Karpas-422 (cell line): ENCODE measurements around the gene LPCAT1. TPM values are rescaled to one million over a fixed set of nuclear protein-coding genes. Genes with fewer than 3 reads are reported as not detected.

Experiments
- DNase-seq: peaks from one replicate; pipeline ENCODE4 v3.0.0-alpha.2; 2015
- H2AFZ ChIP-seq: fragments of 200-600 bp; sonication (generic); 2 replicates; pipeline ENCODE4 v1.6.1; 2014; ENCODE audit warnings: antibody characterized with exemption, low read length, mixed read lengths
- H3K27ac ChIP-seq: fragments of 200-600 bp; sonication (generic); 2 replicates; pipeline ENCODE4 v1.5.1; 2014; ENCODE audit warnings: mild to moderate bottlenecking, low read length, moderate library complexity
- H3K27me3 ChIP-seq: fragments of 200-600 bp; sonication (generic); 2 replicates; pipeline ENCODE4 v1.6.1; 2014; ENCODE audit warnings: low read length, mixed read lengths
- H3K36me3 ChIP-seq: fragments of 200-600 bp; sonication (generic); 2 replicates; pipeline ENCODE4 v1.6.1; 2014; ENCODE audit warnings: low read length, mixed read lengths; ENCODE audit not compliant: insufficient read depth
- H3K4me1 ChIP-seq: fragments of 200-600 bp; sonication (generic); 2 replicates; pipeline ENCODE4 v1.6.1; 2014; ENCODE audit warnings: mild to moderate bottlenecking, low read length, mixed read lengths
- H3K4me2 ChIP-seq: fragments of 200-600 bp; sonication (generic); 2 replicates; pipeline ENCODE4 v1.6.1; 2014; ENCODE audit warnings: low read length, low read depth, mild to moderate bottlenecking; ENCODE audit not compliant: poor library complexity, severe bottlenecking
- H3K4me3 ChIP-seq: fragments of 200-600 bp; sonication (generic); 2 replicates; pipeline ENCODE4 v1.5.1; 2014; ENCODE audit warnings: mild to moderate bottlenecking, antibody characterized with exemption, low read length, mixed read lengths
- H3K79me2 ChIP-seq: fragments of 200-600 bp; sonication (generic); 2 replicates; pipeline ENCODE4 v1.6.1; 2014; ENCODE audit warnings: mild to moderate bottlenecking, low read length, mixed read lengths
- H3K9ac ChIP-seq: fragments of 200-600 bp; sonication (generic); 2 replicates; pipeline ENCODE4 v1.6.0; 2014; ENCODE audit warnings: low read length
- H3K9me2 ChIP-seq: fragments of 200-600 bp; sonication (generic), shearing (Covaris generic); replicated peaks from 2 replicates; pipeline ENCODE4 v1.6.0; 2014; ENCODE audit warnings: mild to moderate bottlenecking, low read length, moderate library complexity; ENCODE audit not compliant: insufficient read depth
- H3K9me3 ChIP-seq: fragments of 300-700, 200-600 bp; sonication (generic); 2 replicates; pipeline ENCODE4 v1.6.1; 2014; ENCODE audit warnings: low read length, mixed read lengths
- H4K20me1 ChIP-seq: fragments of 200-600 bp; sonication (generic); 2 replicates; pipeline ENCODE4 v1.6.1; 2014; ENCODE audit warnings: mild to moderate bottlenecking, antibody characterized with exemption, low read length, low read depth; ENCODE audit not compliant: insufficient read depth
- total RNA-seq: library from RNA; depleted of rRNA; stranded (reverse); fragments of >200 nt; shearing (Covaris generic); gene quantifications from 2 replicates; pipeline ENCODE4 v1.2.3, GENCODE V29; 2014; ENCODE audit warnings: low replicate concordance

The LPCAT1 gene
- total RNA-seq, 1 experiment from 2014 or later = 115 TPM

DNA sequence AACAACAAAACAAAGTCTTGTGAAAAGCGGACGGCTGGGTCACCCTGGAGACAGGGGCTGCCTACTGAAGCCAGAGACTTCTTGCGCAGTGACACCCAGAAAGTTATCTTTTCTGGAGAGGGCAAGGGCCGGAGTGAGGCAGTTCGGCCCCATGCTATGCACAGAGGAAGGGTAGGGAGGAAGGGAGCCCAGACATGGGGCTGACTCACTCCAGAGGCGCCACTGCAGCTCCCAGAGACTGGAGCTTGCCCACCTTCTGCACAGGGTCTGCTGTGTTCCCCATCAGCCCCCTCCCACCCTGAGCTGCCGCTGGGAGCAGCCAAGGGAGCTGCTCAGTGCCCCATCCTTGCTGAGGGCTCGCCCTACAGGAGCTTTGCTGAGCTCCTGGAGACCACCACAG is 91.9 kb downstream of the LPCAT1 start:
- Histone ChIP-seq H3K27me3 (no peaks in the 10 kb centered on the region), H3K9me3 (peaks cover 9% of the 10 kb centered on the region; the same call in 1 of the 2 replicates), H2AFZ (no peak overlapping the region), H3K4me1 (no peaks in the 10 kb centered on the region), H3K4me2 (no peak overlapping the region), H4K20me1 (no peaks in the 10 kb centered on the region), H3K9ac (no peak overlapping the region), H3K27ac (no peak overlapping the region), H3K79me2 (no peaks in the 10 kb centered on the region), H3K9me2 (no peaks in the 10 kb centered on the region), H3K4me3 (no peak overlapping the region), H3K36me3 (no peaks in the 10 kb centered on the region)
- DNase-seq = no peak

DNA sequence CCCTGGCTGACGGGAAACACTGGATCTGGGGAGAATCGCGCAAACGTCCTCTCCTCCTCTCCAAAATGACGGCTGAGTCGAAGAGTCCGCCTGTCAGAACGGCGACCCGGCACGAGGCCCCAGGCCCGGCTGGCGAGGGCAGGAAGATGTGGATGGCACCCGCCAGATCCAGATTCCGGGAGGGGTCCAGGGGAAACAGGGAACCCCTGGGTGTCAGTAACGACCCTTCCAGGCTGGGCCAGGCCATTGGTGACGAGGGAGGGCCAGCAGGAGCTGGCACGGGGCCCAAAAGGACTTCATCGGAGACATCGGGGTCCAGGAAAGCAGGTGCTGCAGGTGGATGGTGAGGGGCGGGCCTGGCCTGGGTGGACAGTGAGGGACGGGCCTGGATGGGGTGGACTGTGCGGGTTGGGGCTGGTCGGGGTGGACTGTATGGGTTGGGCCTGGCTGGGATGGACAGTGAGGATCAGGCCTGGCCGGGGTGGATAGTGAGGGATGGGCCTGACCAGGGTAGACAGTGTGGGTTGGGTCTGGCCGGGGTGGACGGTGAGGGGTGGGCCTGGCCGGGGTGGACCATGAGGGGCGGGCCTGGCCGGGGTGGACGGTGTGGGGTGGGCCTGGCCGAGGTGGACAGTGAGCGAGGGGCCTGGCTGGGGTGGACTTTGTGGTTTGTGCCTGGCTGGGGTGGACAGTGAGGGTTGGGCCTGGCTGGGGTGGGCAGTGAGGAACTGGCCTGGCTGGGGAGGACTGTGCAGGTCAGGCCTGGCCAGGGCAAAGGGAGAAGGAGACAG is 92.5 kb downstream of the LPCAT1 start:
- DNase-seq = no peak
- H3K4me3 ChIP-seq = no peak overlapping the region
- no peaks in the 10 kb centered on the region for H3K79me2 ChIP-seq
- no peaks in the 10 kb centered on the region for H3K4me1 ChIP-seq
- H3K9ac ChIP-seq = no peak overlapping the region
- H2AFZ ChIP-seq = no peak overlapping the region
- no peaks in the 10 kb centered on the region for H3K9me2 ChIP-seq
- no peak overlapping the region for H3K27ac ChIP-seq
- no peaks in the 10 kb centered on the region for H3K36me3 ChIP-seq
- no peak overlapping the region for H3K4me2 ChIP-seq
- no peaks in the 10 kb centered on the region for H4K20me1 ChIP-seq
- H3K9me3 ChIP-seq = peaks cover 9% of the 10 kb centered on the region; the same call in 1 of the 2 replicates
- H3K27me3 ChIP-seq = no peaks in the 10 kb centered on the region

DNA sequence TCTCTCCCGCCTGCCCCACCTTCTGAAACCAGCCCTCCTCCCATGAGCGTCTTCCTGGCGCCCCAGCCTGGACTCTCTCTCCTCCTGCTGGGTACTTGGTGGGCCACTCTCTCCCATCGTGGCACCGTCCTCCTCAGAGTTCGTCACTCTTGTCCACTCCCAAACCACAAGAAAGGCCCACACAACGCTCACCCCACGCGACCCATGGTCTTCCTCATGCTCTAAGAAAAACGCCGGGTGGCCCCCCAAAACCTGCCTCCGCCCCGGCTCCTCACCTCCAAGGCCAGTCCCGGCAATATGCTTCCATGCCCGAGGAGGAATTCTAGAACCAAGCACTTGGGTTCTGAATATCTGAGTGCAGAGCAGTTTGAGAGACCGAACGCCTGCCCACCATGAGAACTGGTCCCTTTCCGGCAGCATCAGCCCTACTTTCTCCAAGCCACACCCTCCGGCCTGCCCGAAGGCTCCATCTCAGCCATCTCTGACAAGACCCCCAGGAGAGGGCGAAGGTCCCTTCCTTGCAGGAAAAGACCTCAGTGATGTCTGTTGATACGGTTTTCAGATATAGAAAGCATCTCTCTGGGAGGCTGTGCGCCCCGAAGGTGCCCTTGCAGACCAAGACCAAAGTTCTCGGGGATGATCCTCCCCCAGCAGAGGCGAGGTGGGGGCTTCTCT is 93.5 kb downstream of the LPCAT1 start:
- Histone ChIP-seq H4K20me1 (no peaks in the 10 kb centered on the region), H2AFZ (no peak overlapping the region), H3K36me3 (no peaks in the 10 kb centered on the region), H3K9me2 (no peaks in the 10 kb centered on the region), H3K27me3 (no peaks in the 10 kb centered on the region), H3K9me3 (peaks cover 9% of the 10 kb centered on the region; the same call in 1 of the 2 replicates), H3K4me3 (no peak overlapping the region), H3K4me1 (no peaks in the 10 kb centered on the region), H3K4me2 (no peak overlapping the region), H3K79me2 (no peaks in the 10 kb centered on the region), H3K9ac (no peak overlapping the region), H3K27ac (no peak overlapping the region)
- DNase-seq = no peak

DNA sequence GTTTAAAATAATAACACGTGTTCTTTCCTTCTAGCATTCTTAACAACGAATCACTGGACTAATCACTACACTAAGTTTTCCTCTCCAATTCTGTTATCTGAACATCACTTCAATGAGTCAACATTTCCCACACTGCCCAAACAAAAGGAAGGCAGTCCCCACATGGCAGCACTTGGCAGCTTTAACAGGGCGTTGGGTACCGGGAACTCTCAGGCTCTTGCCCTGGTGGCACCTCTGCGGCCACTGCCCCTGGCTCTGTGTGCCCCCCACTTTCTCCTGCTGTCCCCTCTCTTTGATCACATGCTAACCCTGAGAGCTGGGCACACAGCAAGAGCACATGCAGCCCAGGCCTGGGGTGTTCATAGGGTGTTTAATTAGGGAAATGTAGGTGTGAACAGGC is 94.3 kb downstream of the LPCAT1 start:
- Histone ChIP-seq H3K9me2 (no peaks in the 10 kb centered on the region), H3K9ac (no peak overlapping the region), H3K4me3 (no peak overlapping the region), H3K27ac (no peak overlapping the region), H3K4me2 (no peak overlapping the region), H3K9me3 (peaks cover 9% of the 10 kb centered on the region; the same call in 1 of the 2 replicates), H4K20me1 (no peaks in the 10 kb centered on the region), H2AFZ (no peak overlapping the region), H3K27me3 (no peaks in the 10 kb centered on the region), H3K4me1 (no peaks in the 10 kb centered on the region), H3K79me2 (no peaks in the 10 kb centered on the region), H3K36me3 (no peaks in the 10 kb centered on the region)
- no peak for DNase-seq

DNA sequence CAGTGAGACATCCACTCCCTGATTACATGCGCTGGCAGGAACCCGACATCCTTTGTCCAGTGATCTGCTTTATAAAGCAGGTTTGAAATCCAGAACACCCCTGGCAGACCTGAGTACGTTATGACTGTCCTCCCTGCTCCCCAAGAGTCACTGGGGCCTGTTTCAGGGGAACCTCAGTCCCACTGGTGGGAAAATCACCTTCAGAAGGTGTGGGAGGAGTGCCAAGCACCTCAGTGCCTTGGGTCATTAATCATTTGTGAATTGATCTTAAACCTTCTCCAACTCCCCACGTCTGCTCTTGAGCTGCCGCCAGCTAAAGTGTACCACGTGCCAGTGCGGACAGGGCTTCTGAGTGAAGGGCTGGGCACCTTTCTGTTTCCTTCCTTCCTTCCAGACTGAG is 94.7 kb downstream of the LPCAT1 start:
- H3K27ac ChIP-seq = no peak overlapping the region
- no peaks in the 10 kb centered on the region for H3K27me3 ChIP-seq
- H4K20me1 ChIP-seq = no peaks in the 10 kb centered on the region
- H3K9me2 ChIP-seq = no peaks in the 10 kb centered on the region
- no peaks in the 10 kb centered on the region for H3K79me2 ChIP-seq
- no peak overlapping the region for H3K4me2 ChIP-seq
- no peak for DNase-seq
- H3K4me1 ChIP-seq = no peaks in the 10 kb centered on the region
- H3K36me3 ChIP-seq = no peaks in the 10 kb centered on the region
- peaks cover 9% of the 10 kb centered on the region; the same call in 1 of the 2 replicates for H3K9me3 ChIP-seq
- no peak overlapping the region for H3K9ac ChIP-seq
- H3K4me3 ChIP-seq = no peak overlapping the region
- H2AFZ ChIP-seq = no peak overlapping the region

DNA sequence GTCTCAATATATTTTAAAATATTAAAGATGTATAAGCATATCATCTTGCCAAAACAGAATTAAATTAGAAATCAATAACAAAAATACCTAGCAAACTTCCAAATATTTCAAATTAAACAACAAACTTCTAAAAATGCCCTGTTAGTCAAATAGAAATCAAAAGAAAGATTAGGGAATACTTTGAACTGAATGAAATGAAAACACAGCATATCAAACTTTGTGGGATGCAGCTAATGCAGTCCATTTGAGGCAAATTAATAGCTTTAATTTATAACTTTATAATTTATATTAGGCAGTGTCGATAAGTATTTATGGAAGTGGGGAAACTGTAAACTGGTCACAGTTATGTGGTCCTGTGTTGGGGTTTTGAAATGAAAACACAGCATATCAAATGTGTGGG is 95.7 kb downstream of the LPCAT1 start:
- Histone ChIP-seq H3K4me3 (no peak overlapping the region), H3K4me2 (no peak overlapping the region), H3K9ac (no peak overlapping the region), H3K9me2 (no peaks in the 10 kb centered on the region), H4K20me1 (no peaks in the 10 kb centered on the region), H3K36me3 (no peaks in the 10 kb centered on the region), H3K9me3 (peaks cover 9% of the 10 kb centered on the region; the same call in 1 of the 2 replicates), H3K4me1 (no peaks in the 10 kb centered on the region), H3K79me2 (no peaks in the 10 kb centered on the region), H2AFZ (no peak overlapping the region), H3K27me3 (no peaks in the 10 kb centered on the region), H3K27ac (no peak overlapping the region)
- no peak for DNase-seq

DNA sequence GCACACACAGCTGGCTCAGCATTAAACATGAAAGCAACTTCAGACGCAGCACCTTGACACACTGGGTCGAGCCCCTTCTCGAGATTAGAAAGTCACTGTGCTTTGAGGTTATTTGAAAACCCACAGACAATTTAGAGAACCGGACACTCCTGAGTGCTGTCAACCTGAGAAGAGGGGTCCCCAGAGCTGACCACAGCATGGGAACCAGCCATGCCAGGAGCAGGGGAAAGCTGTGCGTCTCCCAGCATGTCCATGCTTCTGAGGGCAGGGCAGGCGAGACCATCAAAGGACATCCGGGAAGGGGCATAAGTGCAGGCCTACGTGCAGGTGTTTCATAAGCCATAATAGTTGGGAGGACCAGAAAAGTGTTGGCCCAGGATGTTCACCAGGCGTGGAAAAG is 99.0 kb downstream of the LPCAT1 start:
- Histone ChIP-seq H2AFZ (no peak overlapping the region), H3K27ac (no peak overlapping the region), H3K4me2 (no peak overlapping the region), H3K79me2 (no peaks in the 10 kb centered on the region), H4K20me1 (no peaks in the 10 kb centered on the region), H3K27me3 (no peaks in the 10 kb centered on the region), H3K4me1 (no peaks in the 10 kb centered on the region), H3K4me3 (no peak overlapping the region), H3K9me3 (peaks cover 9% of the 10 kb centered on the region; the same call in 1 of the 2 replicates), H3K36me3 (no peaks in the 10 kb centered on the region), H3K9ac (no peak overlapping the region), H3K9me2 (no peaks in the 10 kb centered on the region)
- no peak for DNase-seq

DNA sequence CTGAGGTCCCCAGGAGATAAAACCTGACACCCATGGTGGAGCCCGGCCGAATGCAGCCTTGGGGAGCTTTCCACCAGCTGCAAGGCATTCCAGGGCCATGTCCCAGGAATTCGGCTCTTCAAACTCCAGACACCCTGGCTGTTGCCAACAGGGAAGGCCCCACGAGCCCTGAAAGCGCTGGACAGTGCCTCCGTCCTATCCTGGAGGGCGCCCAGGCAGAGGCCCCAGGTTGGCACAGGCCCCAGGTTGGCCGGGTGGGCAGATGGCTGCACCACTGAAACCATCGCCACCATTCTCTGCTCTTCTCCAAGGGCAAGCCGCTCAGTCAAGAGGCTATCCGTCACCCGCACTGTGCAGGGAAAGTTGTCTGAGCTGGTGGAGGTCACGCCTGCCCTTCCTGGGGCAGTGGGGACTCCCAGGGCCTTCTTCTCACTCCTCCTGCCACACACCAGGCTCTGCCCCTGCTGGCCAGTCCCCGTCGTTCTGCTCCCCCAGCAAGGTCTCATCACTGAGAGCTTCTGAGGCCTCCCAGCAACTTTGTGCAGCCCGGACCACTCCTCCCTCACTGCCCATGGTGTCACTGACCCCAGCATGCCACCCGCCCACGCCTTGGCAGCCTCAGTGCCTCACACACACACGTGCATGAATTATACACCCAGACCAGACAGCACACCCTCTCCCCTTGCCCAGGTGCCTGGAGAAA is 99.7 kb downstream of the LPCAT1 start:
- Histone ChIP-seq H3K27me3 (no peaks in the 10 kb centered on the region), H4K20me1 (no peaks in the 10 kb centered on the region), H3K36me3 (no peaks in the 10 kb centered on the region), H3K4me3 (no peak overlapping the region), H3K9ac (no peak overlapping the region), H3K4me1 (no peaks in the 10 kb centered on the region), H2AFZ (no peak overlapping the region), H3K79me2 (no peaks in the 10 kb centered on the region), H3K27ac (no peak overlapping the region), H3K4me2 (no peak overlapping the region), H3K9me3 (peaks cover 9% of the 10 kb centered on the region; the same call in 1 of the 2 replicates), H3K9me2 (no peaks in the 10 kb centered on the region)
- no peak for DNase-seq
